Measurements from ENCODE around the gene HTT.

DNA sequence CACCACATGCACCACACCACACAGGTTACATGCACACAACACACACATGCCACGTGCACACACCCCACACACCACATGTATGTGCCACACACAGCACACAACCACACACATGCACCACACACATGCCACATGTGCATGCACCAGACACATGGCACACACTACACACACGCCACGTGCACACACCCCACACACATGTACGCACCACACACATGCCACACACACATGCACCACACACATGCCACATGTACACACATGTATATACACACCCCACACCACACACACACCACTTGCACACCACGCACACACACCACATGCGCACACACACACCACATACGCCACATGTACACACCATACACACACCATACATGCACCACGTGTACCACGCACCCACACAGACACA, 154.8 kb downstream of the HTT start:
- TF ChIP-seq ZNF232 (CRISPR knock-in tag; IDR thresholded peaks at IDR 0.05) = no peak
- TF ChIP-seq, protein P1, sequence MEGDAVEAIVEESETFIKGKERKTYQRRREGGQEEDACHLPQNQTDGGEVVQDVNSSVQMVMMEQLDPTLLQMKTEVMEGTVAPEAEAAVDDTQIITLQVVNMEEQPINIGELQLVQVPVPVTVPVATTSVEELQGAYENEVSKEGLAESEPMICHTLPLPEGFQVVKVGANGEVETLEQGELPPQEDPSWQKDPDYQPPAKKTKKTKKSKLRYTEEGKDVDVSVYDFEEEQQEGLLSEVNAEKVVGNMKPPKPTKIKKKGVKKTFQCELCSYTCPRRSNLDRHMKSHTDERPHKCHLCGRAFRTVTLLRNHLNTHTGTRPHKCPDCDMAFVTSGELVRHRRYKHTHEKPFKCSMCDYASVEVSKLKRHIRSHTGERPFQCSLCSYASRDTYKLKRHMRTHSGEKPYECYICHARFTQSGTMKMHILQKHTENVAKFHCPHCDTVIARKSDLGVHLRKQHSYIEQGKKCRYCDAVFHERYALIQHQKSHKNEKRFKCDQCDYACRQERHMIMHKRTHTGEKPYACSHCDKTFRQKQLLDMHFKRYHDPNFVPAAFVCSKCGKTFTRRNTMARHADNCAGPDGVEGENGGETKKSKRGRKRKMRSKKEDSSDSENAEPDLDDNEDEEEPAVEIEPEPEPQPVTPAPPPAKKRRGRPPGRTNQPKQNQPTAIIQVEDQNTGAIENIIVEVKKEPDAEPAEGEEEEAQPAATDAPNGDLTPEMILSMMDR (IDR thresholded peaks at IDR 0.05) = no peak
- TF ChIP-seq, protein P2, sequence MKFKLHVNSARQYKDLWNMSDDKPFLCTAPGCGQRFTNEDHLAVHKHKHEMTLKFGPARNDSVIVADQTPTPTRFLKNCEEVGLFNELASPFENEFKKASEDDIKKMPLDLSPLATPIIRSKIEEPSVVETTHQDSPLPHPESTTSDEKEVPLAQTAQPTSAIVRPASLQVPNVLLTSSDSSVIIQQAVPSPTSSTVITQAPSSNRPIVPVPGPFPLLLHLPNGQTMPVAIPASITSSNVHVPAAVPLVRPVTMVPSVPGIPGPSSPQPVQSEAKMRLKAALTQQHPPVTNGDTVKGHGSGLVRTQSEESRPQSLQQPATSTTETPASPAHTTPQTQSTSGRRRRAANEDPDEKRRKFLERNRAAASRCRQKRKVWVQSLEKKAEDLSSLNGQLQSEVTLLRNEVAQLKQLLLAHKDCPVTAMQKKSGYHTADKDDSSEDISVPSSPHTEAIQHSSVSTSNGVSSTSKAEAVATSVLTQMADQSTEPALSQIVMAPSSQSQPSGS (CRISPR knock-in tag; IDR thresholded peaks at IDR 0.05; ENCODE audit: borderline replicate concordance, low read depth) = no peak
- no peak for TF ChIP-seq ZNF671 (CRISPR knock-in tag; IDR thresholded peaks at IDR 0.05)
- TF ChIP-seq CREM (CRISPR knock-in tag; IDR thresholded peaks at IDR 0.05) = no peak
- TF ChIP-seq, protein P3, sequence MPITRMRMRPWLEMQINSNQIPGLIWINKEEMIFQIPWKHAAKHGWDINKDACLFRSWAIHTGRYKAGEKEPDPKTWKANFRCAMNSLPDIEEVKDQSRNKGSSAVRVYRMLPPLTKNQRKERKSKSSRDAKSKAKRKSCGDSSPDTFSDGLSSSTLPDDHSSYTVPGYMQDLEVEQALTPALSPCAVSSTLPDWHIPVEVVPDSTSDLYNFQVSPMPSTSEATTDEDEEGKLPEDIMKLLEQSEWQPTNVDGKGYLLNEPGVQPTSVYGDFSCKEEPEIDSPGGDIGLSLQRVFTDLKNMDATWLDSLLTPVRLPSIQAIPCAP (CRISPR knock-in tag; IDR thresholded peaks at IDR 0.05) = no peak
- no peak for TF ChIP-seq NR3C1 (CRISPR knock-in tag; conservative IDR thresholded peaks at IDR 0.05; ENCODE audit: low read depth)
- TF ChIP-seq, protein P4, sequence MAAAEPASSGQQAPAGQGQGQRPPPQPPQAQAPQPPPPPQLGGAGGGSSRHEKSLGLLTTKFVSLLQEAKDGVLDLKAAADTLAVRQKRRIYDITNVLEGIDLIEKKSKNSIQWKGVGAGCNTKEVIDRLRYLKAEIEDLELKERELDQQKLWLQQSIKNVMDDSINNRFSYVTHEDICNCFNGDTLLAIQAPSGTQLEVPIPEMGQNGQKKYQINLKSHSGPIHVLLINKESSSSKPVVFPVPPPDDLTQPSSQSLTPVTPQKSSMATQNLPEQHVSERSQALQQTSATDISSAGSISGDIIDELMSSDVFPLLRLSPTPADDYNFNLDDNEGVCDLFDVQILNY (CRISPR knock-in tag; IDR thresholded peaks at IDR 0.05) = no peak
- TF ChIP-seq, protein P5, sequence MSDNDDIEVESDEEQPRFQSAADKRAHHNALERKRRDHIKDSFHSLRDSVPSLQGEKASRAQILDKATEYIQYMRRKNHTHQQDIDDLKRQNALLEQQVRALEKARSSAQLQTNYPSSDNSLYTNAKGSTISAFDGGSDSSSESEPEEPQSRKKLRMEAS (CRISPR knock-in tag; IDR thresholded peaks at IDR 0.05) = no peak
- TF ChIP-seq ELF4 (CRISPR knock-in tag; IDR thresholded peaks at IDR 0.05; ENCODE audit: low read depth) = no peak
- no peak for TF ChIP-seq TP53 (CRISPR knock-in tag; IDR thresholded peaks at IDR 0.05)
- no peak for TF ChIP-seq MXD4 (CRISPR knock-in tag; IDR thresholded peaks at IDR 0.05; ENCODE audit: borderline replicate concordance)
- no peak for TF ChIP-seq NR1H2 (CRISPR knock-in tag; IDR thresholded peaks at IDR 0.05)

All from WTC11 (cell line).